ENCODE measurements around the gene SNX25. TPM values are rescaled to one million over a fixed set of nuclear protein-coding genes. Genes with fewer than 3 reads are reported as not detected.
"Not testable (repeated sequence)": the region's sequence is repeated elsewhere in the genome, so short reads cannot be mapped to it uniquely, and the experiment has no call there.

SNX25 gene
- polyA plus RNA-seq, 1 donor (not counting 4 experiments of a cell fraction or from before 2014, with no cell fraction given) = 5.0 TPM

DNA sequence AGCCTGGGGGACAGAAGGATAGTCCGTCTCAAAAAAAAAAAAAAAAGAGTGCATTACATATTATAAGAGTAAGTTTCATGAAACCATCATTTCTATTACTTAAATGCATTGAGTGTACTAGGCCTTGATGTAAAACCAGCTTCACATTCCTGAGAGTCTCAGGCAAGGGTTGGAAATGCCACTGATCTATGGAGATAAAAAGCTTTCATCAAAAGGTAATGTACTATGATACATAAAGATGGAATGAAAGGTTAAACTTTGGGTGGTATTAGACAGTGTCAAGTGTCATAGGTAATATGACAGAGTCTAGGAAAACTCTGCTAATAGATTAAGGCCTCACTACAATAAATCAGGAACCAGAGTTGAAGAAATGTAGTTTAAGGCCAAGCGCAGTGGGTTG lies 13.0 kb upstream of the SNX25 start:
- peaks cover 32% of the 10 kb centered on the region for H3K79me2 ChIP-seq (ENCODE audit: control insufficient read depth, insufficient read depth, low read length)
- TF ChIP-seq, protein P1, sequence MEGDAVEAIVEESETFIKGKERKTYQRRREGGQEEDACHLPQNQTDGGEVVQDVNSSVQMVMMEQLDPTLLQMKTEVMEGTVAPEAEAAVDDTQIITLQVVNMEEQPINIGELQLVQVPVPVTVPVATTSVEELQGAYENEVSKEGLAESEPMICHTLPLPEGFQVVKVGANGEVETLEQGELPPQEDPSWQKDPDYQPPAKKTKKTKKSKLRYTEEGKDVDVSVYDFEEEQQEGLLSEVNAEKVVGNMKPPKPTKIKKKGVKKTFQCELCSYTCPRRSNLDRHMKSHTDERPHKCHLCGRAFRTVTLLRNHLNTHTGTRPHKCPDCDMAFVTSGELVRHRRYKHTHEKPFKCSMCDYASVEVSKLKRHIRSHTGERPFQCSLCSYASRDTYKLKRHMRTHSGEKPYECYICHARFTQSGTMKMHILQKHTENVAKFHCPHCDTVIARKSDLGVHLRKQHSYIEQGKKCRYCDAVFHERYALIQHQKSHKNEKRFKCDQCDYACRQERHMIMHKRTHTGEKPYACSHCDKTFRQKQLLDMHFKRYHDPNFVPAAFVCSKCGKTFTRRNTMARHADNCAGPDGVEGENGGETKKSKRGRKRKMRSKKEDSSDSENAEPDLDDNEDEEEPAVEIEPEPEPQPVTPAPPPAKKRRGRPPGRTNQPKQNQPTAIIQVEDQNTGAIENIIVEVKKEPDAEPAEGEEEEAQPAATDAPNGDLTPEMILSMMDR (optimal IDR thresholded peaks at IDR 0.05 in 1 of 3, IDR thresholded peaks at IDR 0.05 in 1 of 3, conservative IDR thresholded peaks at IDR 0.05 in 1 of 3; ENCODE audit: extremely low read depth in 1 of 3, insufficient read depth in 2 of 3, low read length in 3 of 3) = no peak
- TF ChIP-seq EZH2 (IDR thresholded peaks at IDR 0.05; ENCODE audit: low read length) = no peak

DNA sequence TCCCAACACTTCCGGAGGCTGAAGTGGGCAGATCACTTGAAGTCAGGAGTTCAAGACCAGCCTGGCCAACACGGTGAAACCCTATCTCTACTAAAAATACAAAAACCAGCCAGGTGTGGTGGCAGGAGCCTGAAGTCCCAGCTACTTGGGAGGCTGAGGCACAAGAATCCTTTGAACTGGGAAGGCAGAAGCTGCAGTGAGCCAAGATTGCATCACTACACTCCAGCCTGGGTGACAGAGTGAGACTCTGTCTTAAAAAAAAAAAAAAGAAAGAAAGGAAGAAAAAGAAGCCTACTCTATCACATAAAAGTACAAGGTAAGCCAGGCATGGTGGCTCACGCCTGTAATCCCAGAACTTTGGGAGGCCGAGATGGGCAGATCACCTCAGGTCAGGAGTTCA lies 11.2 kb upstream of the SNX25 start:
- H4K20me1 ChIP-seq (ENCODE audit: control insufficient read depth, extremely low read depth, insufficient read depth, low read length); H3K27ac ChIP-seq (ENCODE audit: control insufficient read depth, insufficient read depth, low read length); DNase-seq (ENCODE audit: low read depth, low spot score); H3K4me1 ChIP-seq (ENCODE audit: control insufficient read depth, extremely low read depth, insufficient read depth, low read length); H3K4me2 ChIP-seq (ENCODE audit: control insufficient read depth, extremely low read depth, insufficient read depth, low read depth, low read length); H3K9ac ChIP-seq (ENCODE audit: control insufficient read depth, extremely low read depth, insufficient read depth, low read length); dilution Hi-C loops (cut with MboI; ENCODE audit: extremely low pct_ligation_motif_present, low sequenced_read_pairs); H3K4me3 ChIP-seq (ENCODE audit: control insufficient read depth in 2 of 3, extremely low read depth in 1 of 3, insufficient read depth in 2 of 3, low read depth in 1 of 3, low read length in 3 of 3); H3K9me3 ChIP-seq (ENCODE audit: control insufficient read depth, low read depth, low read length); H3K36me3 ChIP-seq (ENCODE audit: control insufficient read depth in 2 of 2, extremely low read depth in 1 of 2, insufficient read depth in 2 of 2, low read length in 2 of 2); FAIRE-seq; H2AFZ ChIP-seq (ENCODE audit: control insufficient read depth, low read length); H3K27me3 ChIP-seq (ENCODE audit: control insufficient read depth, extremely low read depth, insufficient read depth, low read length); H3K9me1 ChIP-seq (ENCODE audit: control insufficient read depth, extremely low read depth, insufficient read depth, low read length): not testable (repeated sequence)
- peaks cover 35% of the 10 kb centered on the region for H3K79me2 ChIP-seq (ENCODE audit: control insufficient read depth, insufficient read depth, low read length)

More for the DNA sequence above, 13.0 kb upstream of the SNX25 start:
- H3K9me3 ChIP-seq (ENCODE audit: control insufficient read depth, low read depth, low read length) = no peaks in the 10 kb centered on the region
- H3K36me3 ChIP-seq (ENCODE audit: control insufficient read depth in 2 of 2, extremely low read depth in 1 of 2, insufficient read depth in 2 of 2, low read length in 2 of 2) = peaks cover 2 to 6% of the 10 kb centered on the region in 2 experiments
- H3K9ac ChIP-seq (ENCODE audit: control insufficient read depth, extremely low read depth, insufficient read depth, low read length) = no peak overlapping the region
- H3K27me3 ChIP-seq (ENCODE audit: control insufficient read depth, extremely low read depth, insufficient read depth, low read length) = no peaks in the 10 kb centered on the region
- H2AFZ ChIP-seq (ENCODE audit: control insufficient read depth, low read length) = no peak overlapping the region
- no peak overlapping the region for H3K4me3 ChIP-seq (ENCODE audit: control insufficient read depth in 2 of 3, extremely low read depth in 1 of 3, insufficient read depth in 2 of 3, low read depth in 1 of 3, low read length in 3 of 3)
- FAIRE-seq (no peak), DNase-seq (ENCODE audit: low read depth, low spot score) (no peak)
- dilution Hi-C loops (cut with MboI; ENCODE audit: extremely low pct_ligation_motif_present, low sequenced_read_pairs) = no loop called here
- no peak overlapping the region for H3K27ac ChIP-seq (ENCODE audit: control insufficient read depth, insufficient read depth, low read length)
- no peak overlapping the region for H3K4me2 ChIP-seq (ENCODE audit: control insufficient read depth, extremely low read depth, insufficient read depth, low read depth, low read length)
- no peaks in the 10 kb centered on the region for H3K4me1 ChIP-seq (ENCODE audit: control insufficient read depth, extremely low read depth, insufficient read depth, low read length)
- H4K20me1 ChIP-seq (ENCODE audit: control insufficient read depth, extremely low read depth, insufficient read depth, low read length) = no peaks in the 10 kb centered on the region
- peaks cover 6% of the 10 kb centered on the region for H3K9me1 ChIP-seq (ENCODE audit: control insufficient read depth, extremely low read depth, insufficient read depth, low read length)
